Type B pancreatic cell (in vitro differentiated cells): ENCODE measurements around the gene SDE2. TPM values are rescaled to one million over a fixed set of nuclear protein-coding genes. Genes with fewer than 3 reads are reported as not detected.
A peak's percentile ranks its signal among the peaks of the same experiment; 100 is the strongest.

Experiments used
- DNase-seq: peaks from one replicate; pipeline ENCODE4 v3.0.0; 2021; ENCODE audit warnings: mixed read lengths; ENCODE audit not compliant: unreplicated experiment; ENCODE audit errors: extremely low spot score
- H3K27ac Mint-ChIP-seq: 2 replicates; pipeline ENCODE4 v1.8.0; 2021; ENCODE audit warnings: mild to moderate bottlenecking, mixed read lengths
- H3K27me3 Mint-ChIP-seq: 2 replicates; pipeline ENCODE4 v1.8.0; 2021; ENCODE audit warnings: mixed read lengths
- H3K36me3 Mint-ChIP-seq: 2 replicates; pipeline ENCODE4 v1.8.0; 2021; ENCODE audit warnings: mixed read lengths
- H3K4me1 Mint-ChIP-seq: one replicate; pipeline ENCODE4 v1.8.0; 2021; ENCODE audit warnings: mixed read lengths; ENCODE audit not compliant: unreplicated experiment
- H3K4me3 Mint-ChIP-seq: 2 replicates; pipeline ENCODE4 v1.8.0; 2021; ENCODE audit warnings: mild to moderate bottlenecking, mixed read lengths
- H3K9me3 Mint-ChIP-seq: 2 replicates; pipeline ENCODE4 v1.8.0; 2021; ENCODE audit warnings: mixed read lengths
- total RNA-seq: library from RNA; stranded (reverse); gene quantifications from 2 replicates; pipeline ENCODE4 v1.2.1, GENCODE V29; 2021; ENCODE audit warnings: low replicate concordance
- TF ChIP-seq, protein P1 (sequence below): fragments of 200-600 bp; sonication (generic); conservative IDR thresholded peaks from 2 replicates; pipeline ENCODE4 v1.5.0; 2021; ENCODE audit warnings: antibody characterized with exemption, mild to moderate bottlenecking

The SDE2 gene
- total RNA-seq, 1 donor from 2014 or later, result 15.1 TPM

DNA sequence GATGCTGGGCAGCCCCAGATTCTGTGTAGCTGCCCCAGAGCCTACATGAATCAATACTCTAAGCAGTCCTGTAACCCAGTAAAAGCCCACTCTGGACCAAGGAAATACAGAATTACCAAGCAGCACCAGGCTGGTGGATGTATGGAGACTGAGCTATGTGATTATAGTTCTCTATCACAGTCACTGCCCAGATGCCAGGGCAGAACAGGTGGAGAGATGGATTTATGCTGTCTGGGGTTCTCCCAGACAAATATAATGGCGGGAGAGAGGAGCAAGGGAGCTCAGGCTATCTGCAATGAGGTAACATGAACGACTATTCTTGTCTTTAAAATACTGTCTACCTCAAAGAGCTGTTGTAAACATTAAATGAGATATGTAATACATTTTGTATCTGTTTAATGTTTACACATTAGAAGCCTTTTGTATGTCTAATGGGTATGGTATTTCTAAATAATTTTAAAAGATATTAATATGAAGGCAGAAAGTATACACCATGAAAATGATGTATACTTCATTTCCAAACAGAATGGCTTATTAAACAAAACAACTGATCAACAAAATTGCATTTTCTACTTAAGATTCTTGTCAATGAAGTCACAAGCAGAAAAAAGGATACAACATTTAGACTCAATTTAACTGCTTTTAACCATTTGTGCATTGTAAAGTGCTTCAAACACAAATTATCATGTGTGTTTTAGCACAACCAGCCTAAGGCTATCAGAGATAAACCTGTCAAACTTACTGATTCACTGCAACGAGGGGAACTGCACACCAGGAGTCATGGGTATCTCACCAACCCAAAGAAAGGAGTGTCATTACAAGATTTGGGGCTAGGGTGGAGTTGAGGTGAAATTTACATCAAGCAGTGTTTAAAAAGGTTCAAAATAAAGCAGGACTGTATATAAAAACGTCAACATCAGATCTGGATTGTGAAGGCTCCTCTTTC, 3.0 kb downstream of the SDE2 start:
- no peaks in the 10 kb centered on the region for H3K27me3 Mint-ChIP-seq
- DNase-seq, result no peak
- H3K27ac Mint-ChIP-seq, result peak overlapping the region; percentile 33
- H3K4me1 Mint-ChIP-seq, result peaks cover 23% of the 10 kb centered on the region
- TF ChIP-seq, protein P1, sequence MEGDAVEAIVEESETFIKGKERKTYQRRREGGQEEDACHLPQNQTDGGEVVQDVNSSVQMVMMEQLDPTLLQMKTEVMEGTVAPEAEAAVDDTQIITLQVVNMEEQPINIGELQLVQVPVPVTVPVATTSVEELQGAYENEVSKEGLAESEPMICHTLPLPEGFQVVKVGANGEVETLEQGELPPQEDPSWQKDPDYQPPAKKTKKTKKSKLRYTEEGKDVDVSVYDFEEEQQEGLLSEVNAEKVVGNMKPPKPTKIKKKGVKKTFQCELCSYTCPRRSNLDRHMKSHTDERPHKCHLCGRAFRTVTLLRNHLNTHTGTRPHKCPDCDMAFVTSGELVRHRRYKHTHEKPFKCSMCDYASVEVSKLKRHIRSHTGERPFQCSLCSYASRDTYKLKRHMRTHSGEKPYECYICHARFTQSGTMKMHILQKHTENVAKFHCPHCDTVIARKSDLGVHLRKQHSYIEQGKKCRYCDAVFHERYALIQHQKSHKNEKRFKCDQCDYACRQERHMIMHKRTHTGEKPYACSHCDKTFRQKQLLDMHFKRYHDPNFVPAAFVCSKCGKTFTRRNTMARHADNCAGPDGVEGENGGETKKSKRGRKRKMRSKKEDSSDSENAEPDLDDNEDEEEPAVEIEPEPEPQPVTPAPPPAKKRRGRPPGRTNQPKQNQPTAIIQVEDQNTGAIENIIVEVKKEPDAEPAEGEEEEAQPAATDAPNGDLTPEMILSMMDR, result no peak
- peak overlapping the region; percentile 67 for H3K4me3 Mint-ChIP-seq
- H3K9me3 Mint-ChIP-seq, result no peaks in the 10 kb centered on the region
- H3K36me3 Mint-ChIP-seq, result peaks cover 6% of the 10 kb centered on the region

DNA sequence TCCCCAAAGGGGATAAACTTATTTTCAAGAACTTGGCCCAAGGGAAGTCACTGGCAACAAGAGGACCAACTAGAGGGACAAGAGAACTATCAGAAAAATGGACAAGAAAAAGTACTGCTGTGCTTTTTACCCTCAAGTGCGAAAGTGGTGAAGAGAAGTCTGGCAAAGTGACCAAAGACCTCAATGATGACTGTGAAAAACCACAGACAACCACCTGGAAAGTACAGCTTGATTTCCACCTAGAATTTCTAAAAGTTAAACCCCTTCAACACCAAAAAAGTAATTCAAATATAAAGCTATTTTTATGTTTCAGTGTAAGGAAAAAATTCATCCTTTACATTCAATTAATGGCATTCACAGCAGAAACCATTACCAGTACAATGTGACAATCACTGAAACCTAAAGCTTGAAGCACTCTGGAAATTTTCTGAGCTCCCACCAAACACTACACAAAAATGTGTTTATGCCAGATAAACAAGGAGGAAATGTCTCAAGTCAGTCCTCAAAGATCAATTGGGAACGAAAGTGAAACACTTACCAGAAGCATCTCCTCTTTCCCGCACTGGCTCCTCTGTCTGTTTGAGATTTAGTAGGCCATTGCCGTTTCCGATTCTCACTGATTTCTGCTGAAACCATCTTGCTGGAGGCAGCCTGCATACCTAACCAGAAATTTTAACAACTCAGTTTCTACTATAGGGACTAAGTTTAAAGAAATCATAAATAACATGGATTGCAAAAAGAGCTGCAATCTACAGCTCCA, 8.3 kb downstream of the SDE2 start:
- Mint-ChIP-seq H3K4me1 (peaks cover 6% of the 10 kb centered on the region), H3K4me3 (no peak overlapping the region), H3K36me3 (peaks cover 3% of the 10 kb centered on the region), H3K27ac (no peak overlapping the region), H3K9me3 (no peaks in the 10 kb centered on the region), H3K27me3 (no peaks in the 10 kb centered on the region)
- DNase-seq, result no peak
- TF ChIP-seq, protein P1, result no peak

DNA sequence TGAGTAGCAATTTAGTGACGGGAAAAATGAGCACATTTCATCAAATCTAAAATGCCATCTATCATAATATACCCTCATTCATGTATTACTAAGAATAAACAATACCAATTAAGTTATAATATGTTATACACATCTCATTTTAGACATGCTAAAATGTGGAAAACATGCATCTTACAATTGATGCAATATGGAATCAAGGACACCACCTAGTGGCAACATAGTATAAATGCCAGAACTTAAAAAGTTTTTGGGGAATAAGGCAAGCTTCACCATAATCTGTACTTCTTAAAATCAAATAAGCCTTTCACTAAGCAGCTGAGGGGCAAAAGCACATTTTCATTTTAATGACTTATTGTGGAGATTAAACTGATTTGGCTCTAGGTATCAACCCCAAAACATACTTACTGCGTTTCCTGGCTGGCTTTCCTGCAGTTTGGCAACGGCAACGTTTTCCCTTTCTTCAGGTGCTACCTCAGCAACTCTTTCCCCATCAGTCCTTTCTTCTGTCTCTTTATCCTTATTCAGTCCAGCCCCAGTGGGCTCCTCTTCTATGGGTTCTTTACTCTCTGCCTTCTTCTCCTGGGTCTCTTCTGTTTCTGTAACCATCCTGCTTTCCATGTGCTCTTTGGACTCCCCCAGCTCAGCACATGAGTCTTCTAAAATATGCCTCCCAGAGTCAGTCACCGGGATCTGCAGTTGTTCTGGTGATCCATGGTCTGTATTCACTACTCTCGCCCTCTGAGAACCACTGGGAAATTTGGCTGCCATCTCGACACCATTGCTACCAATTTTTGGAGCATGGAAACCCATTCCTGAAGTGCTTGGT, 11.4 kb downstream of the SDE2 start:
- no peak for DNase-seq
- Mint-ChIP-seq H3K27ac (no peak overlapping the region), H3K36me3 (peaks cover 21% of the 10 kb centered on the region), H3K4me1 (no peaks in the 10 kb centered on the region), H3K27me3 (no peaks in the 10 kb centered on the region), H3K9me3 (no peaks in the 10 kb centered on the region), H3K4me3 (no peak overlapping the region)
- TF ChIP-seq, protein P1, result peak; percentile 88

DNA sequence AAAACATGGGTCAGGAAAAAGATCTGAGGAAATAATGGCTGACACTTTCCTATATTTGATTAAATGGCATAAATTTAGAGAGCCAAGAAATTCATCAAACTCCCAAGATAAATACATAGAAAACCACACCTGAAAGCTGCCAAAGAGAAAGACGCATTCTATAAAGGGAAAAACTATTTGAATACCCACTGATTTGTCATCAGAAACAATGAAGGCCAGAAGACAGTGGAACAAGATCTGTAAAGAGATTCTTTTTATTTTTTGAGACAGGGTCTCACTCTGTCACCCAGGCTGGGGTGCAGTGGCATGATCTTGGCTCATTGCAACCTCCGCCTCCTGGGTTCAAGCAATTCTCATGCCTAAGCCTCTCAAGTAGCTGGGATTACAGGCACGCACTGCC, 17.4 kb downstream of the SDE2 start:
- DNase-seq, result no peak
- H3K27me3 Mint-ChIP-seq, result no peaks in the 10 kb centered on the region
- H3K27ac Mint-ChIP-seq, result no peak overlapping the region
- H3K36me3 Mint-ChIP-seq, result peaks cover 43% of the 10 kb centered on the region
- H3K9me3 Mint-ChIP-seq, result peaks cover 7% of the 10 kb centered on the region
- H3K4me3 Mint-ChIP-seq, result no peak overlapping the region
- TF ChIP-seq, protein P1, result no peak
- no peaks in the 10 kb centered on the region for H3K4me1 Mint-ChIP-seq
